Fibroblast of the aortic adventitia (primary cell): Measurements from ENCODE around the gene ZC3H12C. TPM values are rescaled to one million over a fixed set of nuclear protein-coding genes. Genes with fewer than 3 reads are reported as not detected.
A peak's percentile ranks its signal among the peaks of the same experiment; 100 is the strongest.

Source experiments
- DNase-seq: peaks from one replicate; pipeline ENCODE4 v3.0.0-alpha.2; 2010; ENCODE audit warnings: low read depth
- H3K4me3 ChIP-seq: 2 replicates; pipeline ENCODE4 v1.5.1; 2011; ENCODE audit warnings: low read depth, mild to moderate bottlenecking, control low read depth, low read length, moderate library complexity
- CTCF ChIP-seq: IDR thresholded peaks from 2 replicates; pipeline ENCODE4 v1.5.1; 2011; ENCODE audit warnings: mild to moderate bottlenecking, low read length, control low read depth, inconsistent platforms; ENCODE audit not compliant: insufficient read depth
- total RNA-seq: library from RNA; depleted of rRNA; stranded (reverse); fragments of >200 nt; gene quantifications from 2 replicates; pipeline ENCODE4 v1.2.3, GENCODE V29; 2012; ENCODE audit warnings: low replicate concordance

The ZC3H12C gene
- total RNA-seq, 1 donor: 17.4 TPM

GRCh38 chr11:110174645-110175310, 81.6 kb downstream of the ZC3H12C start:
- DNase-seq: peak; percentile 57
- no peak for TF ChIP-seq CTCF
- no peak overlapping the region for H3K4me3 ChIP-seq

- TF ChIP-seq CTCF: no peak
- no peak overlapping the region for H3K4me3 ChIP-seq
- no peak for DNase-seq
Observed at GRCh38 chr11:110176366-110177085, 83.3 kb downstream of the ZC3H12C start.

GRCh38 chr11:110177086-110177456, 83.9 kb downstream of the ZC3H12C start:
- no peak for TF ChIP-seq CTCF
- H3K4me3 ChIP-seq: no peak overlapping the region
- no peak for DNase-seq

GRCh38 chr11:110179064-110179463, 85.9 kb downstream of the ZC3H12C start:
- no peak for TF ChIP-seq CTCF
- DNase-seq: no peak
- no peak overlapping the region for H3K4me3 ChIP-seq

GRCh38 chr11:110182886-110183285, 89.7 kb downstream of the ZC3H12C start:
- no peak for TF ChIP-seq CTCF
- no peak for DNase-seq
- no peak overlapping the region for H3K4me3 ChIP-seq

- H3K4me3 ChIP-seq: no peak overlapping the region
- no peak for DNase-seq
- TF ChIP-seq CTCF: no peak
Observed at GRCh38 chr11:110184456-110184855, 91.3 kb downstream of the ZC3H12C start.
